ENCODE data around the gene RBCK1.

GRCh38 chr20:368915-369314 is 39.2 kb upstream of the RBCK1 start:
- no peak for TF ChIP-seq CTCF (IDR thresholded peaks at IDR 0.05)
- TF ChIP-seq POLR2A (IDR thresholded peaks at IDR 0.05) = no peak
- no peak for TF ChIP-seq POLR2AphosphoS5 (IDR thresholded peaks at IDR 0.05)
